Nephron (organoid): ENCODE data around the gene NRAP.

Source experiments
- H3K27ac Mint-ChIP-seq, 3 experiments: 2 replicates each; pipeline ENCODE4 v1.8.0; 2020; ENCODE audit warnings: mixed read lengths in 3 of 3, mild to moderate bottlenecking in 2 of 3, moderate library complexity in 1 of 3
- H3K27me3 Mint-ChIP-seq: 2 replicates; pipeline ENCODE4 v1.8.0; 2021; ENCODE audit warnings: low read depth, mild to moderate bottlenecking, moderate library complexity, mixed read lengths
- H3K36me3 Mint-ChIP-seq: 2 replicates; pipeline ENCODE4 v1.8.0; 2020; ENCODE audit warnings: low read depth, mixed read lengths
- H3K4me1 Mint-ChIP-seq: 2 replicates; pipeline ENCODE4 v1.8.0; 2020; ENCODE audit warnings: mixed read lengths
- H3K4me3 Mint-ChIP-seq, 3 experiments: 2 replicates each; pipeline ENCODE4 v1.8.0; 2020; ENCODE audit warnings: mild to moderate bottlenecking in 3 of 3, mixed read lengths in 3 of 3, moderate library complexity in 2 of 3
- H3K9me3 Mint-ChIP-seq: 2 replicates; pipeline ENCODE4 v1.8.0; 2020; ENCODE audit warnings: mixed read lengths
- CTCF ChIP-seq, 3 experiments: fragments of 200-600 bp; sonication (generic); IDR thresholded peaks; one replicate each; pipeline ENCODE4 v1.5.0; 2021; ENCODE audit warnings: antibody characterized with exemption in 3 of 3; ENCODE audit not compliant: unreplicated experiment in 3 of 3

NRAP gene

GRCh38 chr10:113709221-113709838 is 45.5 kb upstream of the NRAP start:
- Mint-ChIP-seq H3K36me3 (no peaks in the 10 kb centered on the region), H3K9me3 (no peaks in the 10 kb centered on the region), H3K4me1 (peaks cover 43% of the 10 kb centered on the region), H3K27me3 (peaks cover 4% of the 10 kb centered on the region), H3K4me3 (no peak overlapping the region), H3K27ac (peak overlapping the region in 1 of 3 experiments; percentile 22)
- TF ChIP-seq CTCF (IDR thresholded peaks at IDR 0.05; ENCODE audit: unreplicated experiment in 3 of 3) = no peak

GRCh38 chr10:113708640-113709039 is 44.8 kb upstream of the NRAP start:
- H3K36me3 Mint-ChIP-seq = no peaks in the 10 kb centered on the region
- H3K27ac Mint-ChIP-seq = peak overlapping the region in 1 of 3 experiments; percentile 22
- TF ChIP-seq CTCF (IDR thresholded peaks at IDR 0.05; ENCODE audit: unreplicated experiment in 3 of 3) = no peak
- peaks cover 4% of the 10 kb centered on the region for H3K27me3 Mint-ChIP-seq
- peaks cover 43% of the 10 kb centered on the region for H3K4me1 Mint-ChIP-seq
- H3K4me3 Mint-ChIP-seq = no peak overlapping the region
- H3K9me3 Mint-ChIP-seq = no peaks in the 10 kb centered on the region

- no peaks in the 10 kb centered on the region for H3K9me3 Mint-ChIP-seq
- H3K4me3 Mint-ChIP-seq = no peak overlapping the region
- peak overlapping the region in 1 of 3 experiments; percentile 34 for H3K27ac Mint-ChIP-seq
- peaks cover 4% of the 10 kb centered on the region for H3K36me3 Mint-ChIP-seq
- H3K27me3 Mint-ChIP-seq = peaks cover under 1% of the 10 kb centered on the region
- peaks cover 40% of the 10 kb centered on the region for H3K4me1 Mint-ChIP-seq
- no peak for TF ChIP-seq CTCF (IDR thresholded peaks at IDR 0.05; ENCODE audit: unreplicated experiment in 3 of 3)
Measured at GRCh38 chr10:113706623-113707022, 42.8 kb upstream of the NRAP start.

GRCh38 chr10:113705344-113705652 is 41.5 kb upstream of the NRAP start:
- H3K27ac Mint-ChIP-seq = no peak overlapping the region
- H3K4me3 Mint-ChIP-seq = no peak overlapping the region
- H3K4me1 Mint-ChIP-seq = peaks cover 29% of the 10 kb centered on the region
- no peaks in the 10 kb centered on the region for H3K27me3 Mint-ChIP-seq
- peak in 1 of 3 experiments; percentile 4 for TF ChIP-seq CTCF (IDR thresholded peaks at IDR 0.05; ENCODE audit: unreplicated experiment in 3 of 3)
- H3K36me3 Mint-ChIP-seq = peaks cover 14% of the 10 kb centered on the region
- H3K9me3 Mint-ChIP-seq = no peaks in the 10 kb centered on the region

- Mint-ChIP-seq H3K27me3 (no peaks in the 10 kb centered on the region), H3K27ac (no peak overlapping the region), H3K36me3 (peaks cover 15% of the 10 kb centered on the region), H3K4me1 (peaks cover 24% of the 10 kb centered on the region), H3K9me3 (no peaks in the 10 kb centered on the region), H3K4me3 (no peak overlapping the region)
- peak; percentile 59 to 71 (median 69) for TF ChIP-seq CTCF (IDR thresholded peaks at IDR 0.05; ENCODE audit: unreplicated experiment in 3 of 3)
Measured at GRCh38 chr10:113704637-113705343, 40.9 kb upstream of the NRAP start.

GRCh38 chr10:113697595-113697994 is 33.8 kb upstream of the NRAP start:
- Mint-ChIP-seq H3K36me3 (peaks cover 66% of the 10 kb centered on the region), H3K27me3 (no peaks in the 10 kb centered on the region), H3K4me1 (no peaks in the 10 kb centered on the region), H3K9me3 (peaks cover 24% of the 10 kb centered on the region), H3K27ac (no peak overlapping the region), H3K4me3 (no peak overlapping the region)
- TF ChIP-seq CTCF (IDR thresholded peaks at IDR 0.05; ENCODE audit: unreplicated experiment in 3 of 3) = no peak
